Measurements from ENCODE around the gene NNAT. TPM values are rescaled to one million over a fixed set of nuclear protein-coding genes. Genes with fewer than 3 reads are reported as not detected.

NNAT gene
- total and polyA plus RNA-seq, 2 of the 8 experiments (the other 6 are each of a cell fraction or from before 2014, with no cell fraction given) = 66.8 to 175 TPM

DNA sequence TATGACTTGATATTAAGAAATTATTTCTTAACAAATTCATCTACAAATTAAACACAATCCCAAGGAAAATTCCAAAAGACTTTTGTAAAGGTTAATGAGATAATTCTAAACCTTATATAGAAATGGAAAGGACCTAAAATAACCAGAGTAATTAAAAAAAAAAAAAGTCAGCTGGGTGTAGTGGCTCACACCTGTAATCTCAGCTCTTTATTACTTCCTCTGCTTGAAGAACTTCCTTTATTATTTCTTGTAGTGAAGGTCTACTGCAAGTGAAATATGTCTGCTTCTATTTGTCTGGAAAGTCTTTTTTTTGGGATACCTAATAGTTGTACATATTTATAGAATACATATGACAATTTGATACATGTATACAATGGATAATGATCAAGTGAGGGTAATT is 26.9 kb downstream of the NNAT start (continued):
- TF ChIP-seq, protein P1, sequence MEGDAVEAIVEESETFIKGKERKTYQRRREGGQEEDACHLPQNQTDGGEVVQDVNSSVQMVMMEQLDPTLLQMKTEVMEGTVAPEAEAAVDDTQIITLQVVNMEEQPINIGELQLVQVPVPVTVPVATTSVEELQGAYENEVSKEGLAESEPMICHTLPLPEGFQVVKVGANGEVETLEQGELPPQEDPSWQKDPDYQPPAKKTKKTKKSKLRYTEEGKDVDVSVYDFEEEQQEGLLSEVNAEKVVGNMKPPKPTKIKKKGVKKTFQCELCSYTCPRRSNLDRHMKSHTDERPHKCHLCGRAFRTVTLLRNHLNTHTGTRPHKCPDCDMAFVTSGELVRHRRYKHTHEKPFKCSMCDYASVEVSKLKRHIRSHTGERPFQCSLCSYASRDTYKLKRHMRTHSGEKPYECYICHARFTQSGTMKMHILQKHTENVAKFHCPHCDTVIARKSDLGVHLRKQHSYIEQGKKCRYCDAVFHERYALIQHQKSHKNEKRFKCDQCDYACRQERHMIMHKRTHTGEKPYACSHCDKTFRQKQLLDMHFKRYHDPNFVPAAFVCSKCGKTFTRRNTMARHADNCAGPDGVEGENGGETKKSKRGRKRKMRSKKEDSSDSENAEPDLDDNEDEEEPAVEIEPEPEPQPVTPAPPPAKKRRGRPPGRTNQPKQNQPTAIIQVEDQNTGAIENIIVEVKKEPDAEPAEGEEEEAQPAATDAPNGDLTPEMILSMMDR (IDR thresholded peaks at IDR 0.05; ENCODE audit: control extremely low read depth in 1 of 3, insufficient read depth in 1 of 3, low read depth in 1 of 3, low read length in 3 of 3) = no peak
- no peak for TF ChIP-seq RBBP5 (IDR thresholded peaks at IDR 0.05; ENCODE audit: borderline replicate concordance, low read depth, low read length)
- no peak for TF ChIP-seq NANOG (IDR thresholded peaks at IDR 0.05; ENCODE audit: insufficient read depth, low read depth, low read length, poor library complexity, severe bottlenecking)
